GM18868 (cell line): ENCODE measurements around the gene HEG1.
A peak's percentile ranks its signal among the peaks of the same experiment; 100 is the strongest.
"Not testable (repeated sequence)": the region's sequence is repeated elsewhere in the genome, so short reads cannot be mapped to it uniquely, and the experiment has no call there.

Experiments used
- ATAC-seq: cut with Tn5 transposase; IDR thresholded peaks from one replicate; pipeline ENCODE4 v1.9.1; 2021; ENCODE audit warnings: mild to moderate bottlenecking, moderate library complexity; ENCODE audit not compliant: unreplicated experiment

HEG1 gene, protein sequence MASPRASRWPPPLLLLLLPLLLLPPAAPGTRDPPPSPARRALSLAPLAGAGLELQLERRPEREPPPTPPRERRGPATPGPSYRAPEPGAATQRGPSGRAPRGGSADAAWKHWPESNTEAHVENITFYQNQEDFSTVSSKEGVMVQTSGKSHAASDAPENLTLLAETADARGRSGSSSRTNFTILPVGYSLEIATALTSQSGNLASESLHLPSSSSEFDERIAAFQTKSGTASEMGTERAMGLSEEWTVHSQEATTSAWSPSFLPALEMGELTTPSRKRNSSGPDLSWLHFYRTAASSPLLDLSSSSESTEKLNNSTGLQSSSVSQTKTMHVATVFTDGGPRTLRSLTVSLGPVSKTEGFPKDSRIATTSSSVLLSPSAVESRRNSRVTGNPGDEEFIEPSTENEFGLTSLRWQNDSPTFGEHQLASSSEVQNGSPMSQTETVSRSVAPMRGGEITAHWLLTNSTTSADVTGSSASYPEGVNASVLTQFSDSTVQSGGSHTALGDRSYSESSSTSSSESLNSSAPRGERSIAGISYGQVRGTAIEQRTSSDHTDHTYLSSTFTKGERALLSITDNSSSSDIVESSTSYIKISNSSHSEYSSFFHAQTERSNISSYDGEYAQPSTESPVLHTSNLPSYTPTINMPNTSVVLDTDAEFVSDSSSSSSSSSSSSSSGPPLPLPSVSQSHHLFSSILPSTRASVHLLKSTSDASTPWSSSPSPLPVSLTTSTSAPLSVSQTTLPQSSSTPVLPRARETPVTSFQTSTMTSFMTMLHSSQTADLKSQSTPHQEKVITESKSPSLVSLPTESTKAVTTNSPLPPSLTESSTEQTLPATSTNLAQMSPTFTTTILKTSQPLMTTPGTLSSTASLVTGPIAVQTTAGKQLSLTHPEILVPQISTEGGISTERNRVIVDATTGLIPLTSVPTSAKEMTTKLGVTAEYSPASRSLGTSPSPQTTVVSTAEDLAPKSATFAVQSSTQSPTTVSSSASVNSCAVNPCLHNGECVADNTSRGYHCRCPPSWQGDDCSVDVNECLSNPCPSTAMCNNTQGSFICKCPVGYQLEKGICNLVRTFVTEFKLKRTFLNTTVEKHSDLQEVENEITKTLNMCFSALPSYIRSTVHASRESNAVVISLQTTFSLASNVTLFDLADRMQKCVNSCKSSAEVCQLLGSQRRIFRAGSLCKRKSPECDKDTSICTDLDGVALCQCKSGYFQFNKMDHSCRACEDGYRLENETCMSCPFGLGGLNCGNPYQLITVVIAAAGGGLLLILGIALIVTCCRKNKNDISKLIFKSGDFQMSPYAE (N-terminal part only)

DNA sequence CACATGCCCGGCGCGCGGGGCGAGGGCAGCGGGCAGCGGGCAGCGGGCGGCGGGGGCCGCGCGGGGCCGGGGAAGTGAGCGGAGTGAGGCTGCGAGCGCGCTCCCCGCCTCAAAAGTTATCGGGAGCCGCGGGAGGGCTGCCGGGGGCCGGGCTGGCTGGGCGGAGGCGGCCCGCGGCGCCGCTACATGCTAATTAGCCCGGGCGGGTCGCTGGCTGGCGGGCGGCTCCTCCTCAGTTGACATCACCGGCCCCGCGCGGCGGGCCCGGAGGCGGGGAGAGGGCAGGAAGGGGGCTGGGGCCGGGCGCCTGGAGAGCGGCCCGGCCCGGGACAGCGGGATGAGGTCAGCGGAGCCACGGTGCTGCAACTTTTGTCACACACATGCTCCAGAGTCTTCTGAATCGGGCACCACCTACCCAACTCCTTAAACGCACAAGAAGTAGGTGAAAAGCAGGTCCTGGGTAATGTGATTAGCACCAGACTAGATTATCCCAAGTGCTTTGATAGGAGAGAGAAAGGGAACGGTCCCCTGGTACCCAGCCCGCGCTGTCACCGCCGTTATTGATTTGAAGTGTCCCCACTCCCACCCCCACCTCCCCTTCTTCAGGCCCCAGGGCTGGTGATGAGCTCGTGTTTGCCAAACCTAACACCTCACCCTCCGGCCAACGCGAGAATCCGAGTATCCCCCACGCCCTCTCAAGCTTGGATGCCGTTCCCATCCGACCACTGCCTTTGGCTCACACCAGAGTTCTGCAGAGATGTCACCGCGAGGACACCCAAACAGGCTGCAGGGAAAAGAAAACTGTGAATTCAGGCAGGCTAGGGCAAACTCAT lies at the start of gene HEG1:
TSS of gene HEG1 (minus strand) at position 85 of the 833 bp plus-strand sequence. CDS start 107 bp downstream, outside the sequence.
- peak; percentile 64 for ATAC-seq

DNA sequence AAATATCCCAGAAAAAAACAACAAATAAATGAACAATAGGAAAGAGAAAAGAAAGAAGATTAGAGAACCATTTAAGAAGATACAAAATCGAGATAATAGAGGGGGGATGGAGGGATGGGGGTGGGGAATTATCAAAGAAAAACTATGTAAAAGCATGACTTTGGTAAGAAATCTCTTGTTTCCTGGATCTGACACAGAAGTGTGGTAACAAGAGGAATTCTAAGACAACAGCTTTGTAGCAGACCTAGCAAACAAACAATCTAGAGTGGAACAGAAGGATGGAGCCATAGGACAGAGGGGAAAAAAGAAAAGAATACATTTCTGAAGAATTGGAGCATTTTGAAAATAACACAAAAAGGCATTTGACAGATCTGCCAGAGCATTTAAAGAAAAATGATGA lies 49.3 kb upstream of the HEG1 start:
- ATAC-seq, result no peak

DNA sequence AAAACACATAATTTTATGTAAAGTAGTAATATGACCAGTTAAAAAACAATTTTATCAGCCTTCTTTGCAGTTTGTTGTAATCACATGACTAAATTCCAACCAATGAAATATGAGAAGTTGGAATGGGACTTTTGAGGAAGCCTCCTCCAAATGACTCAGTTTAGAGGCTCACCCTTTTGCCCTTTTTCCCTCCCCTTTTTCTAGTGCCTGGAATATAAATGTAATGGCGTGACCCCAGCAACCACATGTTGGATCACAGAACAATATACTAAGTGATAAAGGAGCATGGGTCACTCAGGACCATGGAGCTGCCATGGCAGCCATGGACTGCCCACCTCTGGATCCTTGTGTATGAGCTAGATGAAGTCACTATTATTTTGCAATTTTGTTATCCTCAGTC lies 48.8 kb upstream of the HEG1 start:
- no peak for ATAC-seq

DNA sequence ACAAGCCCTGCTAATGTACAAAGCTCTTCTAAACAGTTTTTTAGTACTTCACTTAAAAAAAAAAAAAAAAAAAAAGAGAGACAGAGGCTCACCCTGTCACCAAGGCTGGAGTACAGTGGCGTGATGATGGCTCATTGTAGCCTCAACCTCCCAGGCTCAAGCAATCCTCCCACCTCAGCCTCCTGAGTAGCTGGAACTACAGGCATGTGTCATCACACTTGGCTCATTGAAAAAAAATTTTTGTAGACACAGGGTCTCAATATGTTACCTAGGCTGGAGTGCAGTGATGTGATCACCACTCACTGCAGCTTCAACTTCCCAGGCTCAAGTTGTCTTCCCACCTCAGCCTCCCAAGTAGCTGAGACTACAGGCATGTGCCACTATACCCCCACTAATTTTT lies 47.6 kb upstream of the HEG1 start:
- ATAC-seq, result no peak

DNA sequence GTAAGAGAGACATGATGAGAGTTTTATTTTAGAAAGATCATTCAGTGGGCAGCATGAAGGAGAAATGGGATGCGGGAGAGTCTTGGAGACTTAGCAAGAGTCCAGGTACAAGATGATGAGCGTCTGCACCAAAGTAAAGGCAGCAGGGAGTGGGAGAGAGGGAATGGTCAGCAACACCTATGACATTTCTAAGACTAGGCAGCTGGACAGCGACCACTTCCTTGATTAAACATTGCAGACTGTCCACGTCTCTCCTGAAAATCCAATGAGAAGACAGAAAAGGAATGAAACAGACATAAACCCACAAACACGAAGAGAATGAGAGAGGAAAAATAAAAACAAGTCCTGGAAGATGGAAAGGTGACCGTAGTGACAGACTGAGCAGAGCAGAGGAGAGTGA lies 46.7 kb upstream of the HEG1 start:
- no peak for ATAC-seq

DNA sequence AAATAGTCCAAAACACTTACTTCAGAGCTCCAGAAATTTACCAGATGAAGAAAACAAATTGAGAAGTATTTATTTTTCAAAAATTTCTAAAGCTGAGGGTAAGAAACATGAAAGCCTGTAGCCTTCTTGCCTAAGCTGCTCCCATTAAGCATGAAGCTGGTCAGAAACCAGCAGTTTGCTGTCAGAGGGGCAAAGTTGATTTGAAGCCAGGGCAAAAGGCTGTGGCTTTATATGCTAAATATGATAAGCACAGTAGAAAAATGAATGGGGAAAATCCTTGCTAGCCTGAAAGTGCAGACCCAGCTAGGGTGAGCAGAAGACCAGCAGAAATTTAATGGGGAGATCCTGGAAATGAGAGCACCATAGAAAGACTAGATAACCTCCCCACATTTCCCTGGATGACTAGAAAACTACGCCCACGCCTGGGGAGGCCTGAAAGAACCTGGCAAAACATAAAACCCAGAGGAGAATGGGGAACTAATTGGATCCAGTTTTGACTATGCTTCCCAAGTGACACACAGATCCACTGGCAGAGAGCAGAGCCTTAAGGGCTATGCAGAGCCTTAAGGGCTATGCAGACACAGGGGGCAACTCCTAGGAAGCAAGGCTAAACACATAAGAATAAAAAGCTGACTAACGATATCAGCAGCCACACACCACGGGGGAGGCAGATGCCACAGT lies 43.0 kb upstream of the HEG1 start:
- no peak for ATAC-seq

DNA sequence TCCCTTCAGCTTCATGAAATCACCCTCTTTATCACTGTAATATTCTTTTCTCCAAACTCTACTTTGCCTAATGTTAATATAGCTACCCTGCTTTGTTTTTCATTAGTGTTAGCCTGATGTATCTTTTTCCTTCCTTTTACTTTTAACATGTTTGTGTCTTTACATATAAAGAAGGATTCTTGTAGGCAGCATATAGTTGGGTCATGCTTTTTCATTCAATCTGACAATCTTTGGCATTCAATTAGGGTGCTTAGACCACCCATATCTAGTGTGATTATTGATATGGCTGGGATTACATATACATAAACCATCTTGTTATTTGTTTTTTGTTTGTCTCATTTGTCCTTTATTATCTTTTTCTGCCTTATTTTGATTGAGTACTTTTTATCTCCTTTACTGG lies 34.9 kb upstream of the HEG1 start:
- ATAC-seq, result no peak

DNA sequence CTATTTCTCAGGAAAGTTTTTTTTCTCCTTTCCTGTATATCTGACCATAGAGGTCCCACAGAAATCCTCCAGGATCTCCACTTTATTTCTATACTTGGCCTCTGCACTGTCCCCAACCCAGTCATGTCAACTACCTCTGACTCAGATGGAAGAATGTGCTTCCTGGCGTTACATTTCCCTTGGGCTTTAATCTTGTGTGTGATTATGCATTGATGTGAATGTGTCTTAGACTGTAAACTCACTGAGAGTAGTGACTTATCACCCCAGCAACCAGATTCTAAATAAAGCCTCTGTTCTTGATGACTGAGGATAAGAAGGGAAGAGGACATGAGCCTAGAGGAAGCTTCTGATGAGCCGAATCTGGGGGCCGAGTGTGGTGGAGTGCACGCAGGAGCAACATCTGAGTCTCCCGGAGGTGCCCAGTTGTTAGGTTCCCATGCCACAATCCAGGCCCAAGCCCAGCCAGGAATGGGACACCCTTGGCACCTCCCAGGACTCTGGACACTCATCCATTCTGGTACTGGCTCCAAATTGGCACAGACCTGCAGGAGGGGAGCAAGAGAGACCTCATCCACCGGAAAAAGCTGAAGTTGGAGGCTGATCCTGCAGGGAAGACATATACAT lies 32.1 kb upstream of the HEG1 start:
- ATAC-seq, result no peak

DNA sequence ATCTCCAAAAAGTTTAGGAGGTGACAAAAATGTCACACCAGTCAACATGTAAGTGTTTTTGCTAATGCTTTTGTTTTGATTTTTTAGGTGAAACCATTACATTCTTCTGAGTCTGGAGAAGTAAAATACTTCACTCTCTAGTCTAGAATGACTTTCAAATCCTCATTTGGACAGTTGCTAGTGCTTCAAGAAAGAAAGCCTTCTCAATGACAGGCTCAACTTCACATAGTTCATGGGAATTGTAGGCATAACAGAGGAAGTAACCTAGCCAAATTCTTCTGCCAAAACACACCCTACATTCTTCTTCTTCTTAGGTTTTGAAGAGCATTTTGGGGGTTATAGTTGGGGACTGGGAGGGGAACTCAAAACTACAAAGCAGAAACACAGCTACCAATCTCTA lies 29.4 kb upstream of the HEG1 start:
- no peak for ATAC-seq

DNA sequence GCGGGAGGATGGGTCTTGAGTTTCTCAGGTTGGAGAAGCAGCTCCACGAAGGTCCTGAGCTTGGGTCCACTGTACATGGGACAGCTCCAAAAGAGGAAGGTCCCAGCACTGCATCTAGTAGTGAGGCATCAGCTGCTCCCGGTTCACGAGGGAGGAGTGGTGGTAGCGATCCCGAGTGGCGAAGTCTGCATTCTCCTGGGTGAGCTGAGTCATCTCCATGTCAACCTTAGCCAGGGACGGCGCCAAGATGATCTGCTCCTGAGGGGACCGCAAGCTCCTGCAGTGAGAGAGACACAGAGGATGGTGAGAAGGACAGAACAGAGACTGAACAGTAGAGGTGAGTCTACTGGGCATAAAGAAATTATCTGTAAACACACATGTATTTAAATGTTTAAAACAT lies 28.0 kb upstream of the HEG1 start:
- no peak for ATAC-seq

DNA sequence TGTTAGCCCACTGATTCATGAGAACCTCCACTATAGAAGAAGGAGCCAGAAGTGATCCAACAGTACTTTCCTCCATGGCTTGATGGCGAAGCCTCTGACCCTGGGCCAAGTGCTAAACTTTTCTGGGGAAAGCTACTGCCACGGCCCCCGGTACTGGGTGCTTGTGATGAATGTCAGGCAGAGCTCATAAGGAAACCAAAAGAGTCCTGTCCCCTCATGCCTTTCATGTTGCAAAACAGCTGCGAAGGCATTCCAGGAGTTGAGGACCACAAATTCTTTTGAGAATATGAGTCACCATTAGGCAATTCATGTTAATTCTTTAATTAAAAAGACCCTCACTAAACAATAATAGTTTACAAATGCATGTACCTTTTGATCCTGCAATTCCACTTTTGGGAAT lies 26.5 kb upstream of the HEG1 start:
- ATAC-seq, result not testable (repeated sequence)

DNA sequence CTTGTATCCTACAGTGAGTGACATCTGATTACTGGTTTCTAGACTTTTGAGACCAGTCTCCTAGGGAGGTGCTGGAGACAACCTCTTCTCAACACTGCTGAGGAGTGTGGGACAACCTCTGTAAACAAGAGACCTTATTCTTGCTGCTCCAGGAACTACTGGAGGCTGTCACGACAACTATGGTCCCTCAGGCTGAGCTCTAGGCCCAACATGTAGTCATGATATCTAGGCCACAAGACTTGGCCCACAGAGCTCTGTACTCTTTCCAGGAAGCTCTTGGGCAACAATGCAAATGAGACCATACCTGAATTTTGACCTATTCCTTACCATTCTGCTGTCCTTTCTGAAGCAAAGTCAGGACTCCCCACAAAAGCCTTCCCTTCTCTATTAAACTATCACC lies 24.3 kb upstream of the HEG1 start:
- ATAC-seq, result no peak

DNA sequence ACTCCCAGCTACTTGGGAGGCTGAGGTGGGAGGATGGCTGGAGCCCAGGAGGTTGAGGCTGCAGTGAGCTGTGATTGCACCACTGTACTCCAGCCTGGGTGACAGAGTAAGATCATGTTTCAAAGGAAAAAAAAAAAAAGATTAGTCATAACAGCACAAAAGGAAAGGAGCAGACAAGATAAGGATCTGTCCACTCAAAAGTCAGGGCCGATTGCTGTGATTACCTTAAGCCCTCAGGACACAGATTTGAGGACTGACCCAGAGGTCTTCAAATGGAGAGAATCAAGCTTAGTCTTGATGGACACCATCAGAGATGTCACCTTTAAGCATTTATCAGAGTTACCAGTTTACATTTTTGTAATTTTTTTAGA lies 23.9 kb upstream of the HEG1 start:
- no peak for ATAC-seq

DNA sequence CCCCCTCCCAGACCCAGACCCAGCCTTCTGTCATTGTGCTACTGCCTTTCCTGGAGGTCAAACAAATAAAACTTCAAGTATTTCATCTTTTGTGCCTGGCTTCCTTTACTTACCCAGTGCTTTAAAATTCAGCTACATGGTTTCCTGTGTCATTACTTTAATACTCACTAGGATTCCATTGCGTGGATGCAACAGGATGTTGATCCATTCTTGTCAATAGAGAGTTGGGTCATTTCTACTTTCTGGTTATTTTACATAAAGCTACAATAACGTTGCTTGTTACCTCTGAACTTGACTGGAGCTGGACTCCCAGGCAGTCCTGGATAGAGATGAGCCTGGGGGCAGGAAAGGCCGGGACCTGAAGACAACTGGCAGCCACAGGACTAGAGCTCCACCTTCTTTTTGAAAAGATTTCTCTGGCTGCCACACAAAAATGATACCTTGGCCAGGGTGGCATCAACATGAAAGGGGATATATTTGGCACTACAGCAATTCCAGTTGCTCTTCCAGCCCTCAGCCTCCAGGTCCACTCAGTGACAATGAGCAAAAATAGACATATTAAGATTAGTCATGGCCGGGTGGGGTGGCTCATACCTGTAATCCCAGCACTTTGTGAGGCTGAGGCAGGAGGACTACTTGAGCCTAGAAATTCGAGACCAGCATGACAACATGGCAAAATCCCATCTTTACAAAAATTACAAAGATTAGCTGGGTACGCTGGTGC lies 23.3 kb upstream of the HEG1 start:
- ATAC-seq, result no peak

DNA sequence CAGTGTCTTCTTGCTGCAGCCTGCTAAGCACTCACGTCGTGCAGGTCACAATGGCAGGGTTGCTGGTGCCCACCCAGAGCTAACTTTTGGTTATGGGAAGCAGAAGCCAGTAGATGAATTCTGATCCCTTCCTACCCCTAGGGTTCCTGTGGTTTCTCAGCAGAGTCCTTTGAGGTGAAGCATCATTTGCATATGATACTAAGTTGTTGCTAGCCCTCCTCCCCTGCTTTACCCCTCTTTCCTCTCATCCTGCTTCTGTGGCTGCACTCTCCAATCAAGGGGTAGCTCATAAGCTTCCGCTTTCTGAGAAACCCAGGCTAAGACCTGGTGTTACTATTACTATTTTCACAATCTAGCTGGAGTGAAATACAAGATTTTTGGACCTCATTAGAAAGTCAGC lies 22.1 kb upstream of the HEG1 start:
- ATAC-seq, result no peak

DNA sequence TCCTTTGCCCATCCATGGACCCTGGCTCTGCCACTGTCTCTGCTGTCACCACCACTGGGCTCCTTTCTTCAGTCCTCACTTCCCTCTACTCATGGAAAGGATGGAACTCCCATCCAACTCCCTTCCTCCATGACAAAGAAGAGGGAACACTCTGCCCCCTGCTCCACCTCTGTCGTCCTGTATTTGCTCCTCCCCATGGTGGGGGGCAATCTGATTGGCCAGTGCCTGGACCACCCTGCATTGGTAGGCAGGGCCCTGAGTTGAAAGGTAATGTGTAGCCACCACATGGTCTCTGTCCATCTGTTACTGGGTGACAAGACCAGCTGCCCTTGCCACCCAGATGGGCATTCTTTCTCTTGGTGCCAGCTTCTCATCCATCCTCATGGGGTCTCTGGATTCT lies 20.7 kb upstream of the HEG1 start:
- no peak for ATAC-seq

DNA sequence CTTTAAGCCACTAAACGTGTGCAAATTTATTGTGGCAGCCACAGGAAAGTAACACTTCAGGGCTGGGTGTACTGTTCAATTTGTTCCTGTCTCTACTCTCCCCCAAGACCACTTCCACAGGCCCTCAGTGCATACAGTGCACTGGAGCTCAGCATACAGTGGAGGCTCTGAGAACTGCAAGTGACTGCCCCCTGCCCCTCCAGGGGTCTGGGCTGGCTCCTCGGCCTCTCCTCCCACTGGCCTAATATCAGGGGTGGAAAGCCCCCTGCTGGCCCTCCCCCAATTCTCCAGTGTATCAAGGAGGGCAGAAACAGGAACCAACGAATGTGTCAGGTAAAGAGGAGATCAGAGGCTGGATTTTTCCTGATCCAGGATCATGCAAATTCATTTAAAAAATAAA lies 19.9 kb upstream of the HEG1 start:
- no peak for ATAC-seq

DNA sequence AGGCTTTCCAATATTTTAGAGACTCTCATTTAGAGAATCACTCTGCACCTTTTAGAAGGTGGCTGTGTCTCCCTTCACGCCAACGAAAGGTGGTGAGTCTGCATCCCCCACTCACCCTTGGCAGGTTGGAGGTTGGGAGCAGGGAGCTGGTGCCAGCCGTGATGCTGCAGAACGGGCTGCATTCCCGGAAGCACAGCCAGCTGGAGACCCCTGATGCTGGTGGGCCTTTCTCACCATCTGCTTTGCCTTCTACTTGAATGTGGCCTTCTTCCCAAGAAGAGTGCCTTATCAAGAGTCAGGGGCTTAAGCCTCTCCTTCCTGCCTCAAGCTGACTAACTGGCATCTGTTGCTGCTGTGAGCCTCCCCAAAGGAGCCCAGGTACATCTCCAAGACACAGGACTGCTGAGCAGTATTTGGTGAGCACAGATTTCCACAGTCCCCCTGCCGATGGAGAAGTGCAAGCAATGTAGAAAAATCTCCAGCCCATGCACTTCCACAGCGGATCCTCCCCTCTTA lies 17.7 kb upstream of the HEG1 start:
- no peak for ATAC-seq
